Neural progenitor cell (in vitro differentiated cells): ENCODE data around the gene PAPPA2.
"Not testable (repeated sequence)": the region's sequence is repeated elsewhere in the genome, so short reads cannot be mapped to it uniquely, and the experiment has no call there.

Source experiments
- EZH2 ChIP-seq: fragments of 200-600 bp; sonication (generic); IDR thresholded peaks from 2 replicates; pipeline ENCODE4 v1.6.1; 2017; ENCODE audit warnings: antibody characterized with exemption, mild to moderate bottlenecking, moderate library complexity
- EZH2phosphoT487 ChIP-seq: fragments of 200-600 bp; sonication (generic); IDR thresholded peaks from 2 replicates; pipeline ENCODE4 v1.6.1; 2017; ENCODE audit warnings: antibody characterized with exemption
- TF ChIP-seq, protein P1 (sequence below): fragments of 200-600 bp; sonication (generic); IDR thresholded peaks from 2 replicates; pipeline ENCODE4 v1.5.1; 2017; ENCODE audit warnings: antibody characterized with exemption, mild to moderate bottlenecking

DNA sequence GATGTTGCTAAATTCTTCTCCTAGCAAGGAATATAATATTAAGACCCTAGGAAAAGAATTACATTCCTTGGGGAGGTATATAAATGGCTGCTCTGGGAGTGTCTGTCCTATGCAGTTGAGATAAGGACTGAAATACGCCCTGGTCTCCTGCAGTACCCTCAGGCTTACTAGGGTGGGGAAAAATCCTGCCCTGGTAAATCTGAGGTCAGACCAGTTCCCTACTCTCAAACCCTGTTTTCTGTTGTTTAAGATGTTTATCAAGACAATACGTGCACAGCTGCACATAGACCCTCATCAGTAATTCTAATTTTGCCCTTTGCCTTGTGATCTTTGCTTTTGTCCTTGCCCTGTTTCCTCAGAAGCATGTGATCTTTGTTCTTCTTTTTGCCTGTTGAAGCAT is 11.2 kb upstream of the PAPPA2 start:
- TF ChIP-seq, protein P1, sequence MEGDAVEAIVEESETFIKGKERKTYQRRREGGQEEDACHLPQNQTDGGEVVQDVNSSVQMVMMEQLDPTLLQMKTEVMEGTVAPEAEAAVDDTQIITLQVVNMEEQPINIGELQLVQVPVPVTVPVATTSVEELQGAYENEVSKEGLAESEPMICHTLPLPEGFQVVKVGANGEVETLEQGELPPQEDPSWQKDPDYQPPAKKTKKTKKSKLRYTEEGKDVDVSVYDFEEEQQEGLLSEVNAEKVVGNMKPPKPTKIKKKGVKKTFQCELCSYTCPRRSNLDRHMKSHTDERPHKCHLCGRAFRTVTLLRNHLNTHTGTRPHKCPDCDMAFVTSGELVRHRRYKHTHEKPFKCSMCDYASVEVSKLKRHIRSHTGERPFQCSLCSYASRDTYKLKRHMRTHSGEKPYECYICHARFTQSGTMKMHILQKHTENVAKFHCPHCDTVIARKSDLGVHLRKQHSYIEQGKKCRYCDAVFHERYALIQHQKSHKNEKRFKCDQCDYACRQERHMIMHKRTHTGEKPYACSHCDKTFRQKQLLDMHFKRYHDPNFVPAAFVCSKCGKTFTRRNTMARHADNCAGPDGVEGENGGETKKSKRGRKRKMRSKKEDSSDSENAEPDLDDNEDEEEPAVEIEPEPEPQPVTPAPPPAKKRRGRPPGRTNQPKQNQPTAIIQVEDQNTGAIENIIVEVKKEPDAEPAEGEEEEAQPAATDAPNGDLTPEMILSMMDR, result not testable (repeated sequence)
- TF ChIP-seq EZH2, EZH2phosphoT487: not testable (repeated sequence)
